ENCODE results near the gene OR10G3. TPM values are rescaled to one million over a fixed set of nuclear protein-coding genes. Genes with fewer than 3 reads are reported as not detected.
"Not testable (repeated sequence)": the region's sequence is repeated elsewhere in the genome, so short reads cannot be mapped to it uniquely, and the experiment has no call there.

OR10G3 gene, protein sequence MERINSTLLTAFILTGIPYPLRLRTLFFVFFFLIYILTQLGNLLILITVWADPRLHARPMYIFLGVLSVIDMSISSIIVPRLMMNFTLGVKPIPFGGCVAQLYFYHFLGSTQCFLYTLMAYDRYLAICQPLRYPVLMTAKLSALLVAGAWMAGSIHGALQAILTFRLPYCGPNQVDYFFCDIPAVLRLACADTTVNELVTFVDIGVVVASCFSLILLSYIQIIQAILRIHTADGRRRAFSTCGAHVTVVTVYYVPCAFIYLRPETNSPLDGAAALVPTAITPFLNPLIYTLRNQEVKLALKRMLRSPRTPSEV
- total RNA-seq: not detected

DNA sequence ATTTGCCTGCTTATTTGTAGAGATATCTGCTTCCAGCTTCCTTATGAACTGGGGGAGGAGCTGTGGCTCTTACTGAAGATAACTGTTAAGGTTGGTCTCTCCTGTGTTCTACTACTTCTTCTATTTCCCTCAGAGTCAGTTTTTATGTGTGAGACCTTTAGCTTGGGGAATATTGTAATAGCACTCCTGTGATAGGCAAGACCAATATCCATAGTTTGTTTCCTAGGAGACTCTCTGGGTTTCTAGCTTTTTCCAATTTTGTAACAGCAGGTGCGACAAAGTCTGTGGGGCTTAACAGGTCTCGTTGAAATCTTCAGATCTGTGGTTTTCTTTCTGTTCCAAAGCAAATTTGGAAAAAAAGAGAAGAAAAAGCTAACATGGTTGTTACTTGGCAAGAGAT is at the start of gene OR10G3:
Gene OR10G3 (minus strand): TSS at position 101 of the 400 bp plus-strand sequence. CDS start 9,332 bp downstream, outside the sequence.
- Histone ChIP-seq H3K27ac (no peak within 1 kb of the TSS), H3K9me3 (no peaks in the 10 kb centered on the region), H3K4me3 (no peak within 1 kb of the TSS), H3K36me3 (no peaks in the 10 kb centered on the region), H3K4me1 (no peaks in the 10 kb centered on the region), H3K27me3 (no peaks in the 10 kb centered on the region)
- DNase-seq (ENCODE audit: low spot score in 2 of 2): no peak
- TF ChIP-seq, protein P1, sequence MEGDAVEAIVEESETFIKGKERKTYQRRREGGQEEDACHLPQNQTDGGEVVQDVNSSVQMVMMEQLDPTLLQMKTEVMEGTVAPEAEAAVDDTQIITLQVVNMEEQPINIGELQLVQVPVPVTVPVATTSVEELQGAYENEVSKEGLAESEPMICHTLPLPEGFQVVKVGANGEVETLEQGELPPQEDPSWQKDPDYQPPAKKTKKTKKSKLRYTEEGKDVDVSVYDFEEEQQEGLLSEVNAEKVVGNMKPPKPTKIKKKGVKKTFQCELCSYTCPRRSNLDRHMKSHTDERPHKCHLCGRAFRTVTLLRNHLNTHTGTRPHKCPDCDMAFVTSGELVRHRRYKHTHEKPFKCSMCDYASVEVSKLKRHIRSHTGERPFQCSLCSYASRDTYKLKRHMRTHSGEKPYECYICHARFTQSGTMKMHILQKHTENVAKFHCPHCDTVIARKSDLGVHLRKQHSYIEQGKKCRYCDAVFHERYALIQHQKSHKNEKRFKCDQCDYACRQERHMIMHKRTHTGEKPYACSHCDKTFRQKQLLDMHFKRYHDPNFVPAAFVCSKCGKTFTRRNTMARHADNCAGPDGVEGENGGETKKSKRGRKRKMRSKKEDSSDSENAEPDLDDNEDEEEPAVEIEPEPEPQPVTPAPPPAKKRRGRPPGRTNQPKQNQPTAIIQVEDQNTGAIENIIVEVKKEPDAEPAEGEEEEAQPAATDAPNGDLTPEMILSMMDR (IDR thresholded peaks at IDR 0.05): no peak
- intact Hi-C loops (cut with DNase I): no loop called here

DNA sequence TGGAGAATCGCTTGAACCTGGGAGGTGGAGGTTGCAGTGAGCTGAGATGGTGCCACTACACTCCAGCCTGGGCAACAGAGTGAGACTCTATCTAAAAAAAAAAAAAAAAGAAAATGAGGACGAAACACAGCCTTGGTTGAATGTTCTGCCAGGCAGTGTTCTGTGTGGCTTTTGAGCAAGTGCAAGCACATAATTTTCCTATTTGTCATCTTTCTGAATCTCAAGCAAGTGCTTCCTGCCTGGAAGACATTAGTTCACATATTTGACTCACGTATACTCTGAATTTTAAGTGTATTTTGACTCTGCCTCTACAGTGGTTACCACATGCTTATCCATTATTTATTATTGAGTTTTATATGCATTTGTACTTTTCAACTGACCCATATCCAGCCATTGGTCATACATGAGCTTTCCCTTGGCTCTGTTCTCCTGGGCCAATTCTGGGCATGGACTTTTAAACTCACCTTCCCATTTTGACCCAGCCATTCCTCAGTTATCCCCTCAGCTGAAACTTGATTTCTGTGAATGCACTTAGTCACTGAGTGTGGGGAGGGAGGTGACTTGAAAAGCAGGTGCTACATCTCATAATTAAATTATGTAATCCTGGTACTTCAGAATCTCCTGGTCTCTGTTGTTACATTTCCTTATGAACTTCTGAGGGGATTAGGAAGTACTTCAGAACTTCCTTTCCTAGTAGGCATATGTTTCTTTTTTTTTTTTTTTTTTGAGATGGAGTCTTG is 46.8 kb upstream of the OR10G3 start:
- H3K36me3 ChIP-seq: no peaks in the 10 kb centered on the region
- H3K4me3 ChIP-seq: no peak overlapping the region
- no peaks in the 10 kb centered on the region for H3K9me3 ChIP-seq
- no peaks in the 10 kb centered on the region for H3K27me3 ChIP-seq
- no peaks in the 10 kb centered on the region for H3K4me1 ChIP-seq
- DNase-seq (ENCODE audit: low spot score in 2 of 2): no peak
- TF ChIP-seq, protein P1 (IDR thresholded peaks at IDR 0.05): no peak
- H3K27ac ChIP-seq: no peak overlapping the region
- intact Hi-C loops (cut with DNase I): no loop called here

DNA sequence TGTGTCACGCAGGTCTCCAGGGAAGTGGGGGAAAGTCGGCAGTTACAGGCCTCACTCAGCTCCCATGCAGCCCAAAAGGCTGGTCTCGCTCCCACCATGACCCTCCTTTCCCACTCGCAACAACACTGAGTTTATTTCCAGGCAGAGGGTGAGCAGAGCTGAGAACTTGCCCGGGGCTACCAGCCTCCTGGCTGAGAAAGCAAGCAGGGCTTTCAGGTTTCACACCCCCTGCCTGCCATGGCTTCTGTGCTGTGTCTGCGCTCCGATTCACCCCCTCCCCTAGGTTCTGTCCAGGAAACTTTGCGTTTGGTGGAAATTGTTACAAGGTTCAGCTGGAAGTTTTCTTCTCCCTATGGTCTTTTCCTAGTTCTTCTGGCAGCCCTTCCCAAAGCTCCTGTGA is 37.7 kb upstream of the OR10G3 start:
- intact Hi-C loops (cut with DNase I): no loop called here

DNA sequence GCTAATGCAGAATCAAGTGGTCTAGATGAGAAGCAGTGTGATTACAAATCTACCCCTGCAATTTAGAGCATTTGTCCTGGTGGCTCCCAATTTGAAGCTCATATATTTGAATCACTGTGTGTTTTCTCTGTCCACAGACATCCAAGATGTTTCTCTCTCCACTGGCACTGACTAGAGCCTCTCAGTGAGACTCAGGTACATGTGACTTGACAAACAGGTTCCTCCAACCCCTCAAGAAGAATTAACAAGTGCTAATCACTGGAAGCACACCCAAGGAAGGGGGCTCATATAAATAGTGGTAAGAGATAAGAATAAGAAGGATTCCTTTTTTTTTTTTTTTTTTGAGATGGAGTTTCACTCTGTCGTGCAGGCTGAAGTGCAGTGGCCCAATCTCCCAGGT is 34.4 kb upstream of the OR10G3 start:
- intact Hi-C loops (cut with DNase I): no loop called here
- no peaks in the 10 kb centered on the region for H3K4me1 ChIP-seq

More for the DNA sequence above, 37.7 kb upstream of the OR10G3 start:
- Histone ChIP-seq H3K27me3 (no peaks in the 10 kb centered on the region), H3K36me3 (no peaks in the 10 kb centered on the region), H3K4me3 (no peak overlapping the region), H3K27ac (no peak overlapping the region), H3K4me1 (no peaks in the 10 kb centered on the region), H3K9me3 (no peaks in the 10 kb centered on the region)
- TF ChIP-seq, protein P1 (IDR thresholded peaks at IDR 0.05): no peak
- DNase-seq (ENCODE audit: low spot score in 2 of 2): no peak

DNA sequence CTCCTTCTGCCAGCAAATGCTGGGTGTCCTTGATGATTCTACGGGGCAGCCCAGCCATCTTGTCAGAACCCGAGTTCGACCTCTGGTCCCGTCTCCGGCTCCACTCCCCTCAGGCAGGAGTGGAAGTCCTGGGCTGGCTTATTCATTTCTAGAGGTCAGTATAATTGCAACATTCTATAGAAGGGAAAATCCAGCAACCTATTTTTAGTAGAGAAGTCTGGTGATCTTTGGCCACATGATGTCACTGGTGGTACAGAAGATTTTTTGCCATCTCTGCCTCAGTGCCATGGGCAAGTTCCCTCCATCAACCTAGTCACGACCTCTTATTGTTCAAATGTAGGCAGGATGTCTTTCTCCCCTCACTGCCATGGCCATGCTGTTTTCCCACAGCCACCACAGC is 32.4 kb upstream of the OR10G3 start:
- H3K9me3 ChIP-seq: no peaks in the 10 kb centered on the region
- TF ChIP-seq, protein P1 (IDR thresholded peaks at IDR 0.05): no peak
- intact Hi-C loops (cut with DNase I): no loop called here
- H3K4me1 ChIP-seq: no peaks in the 10 kb centered on the region
- no peaks in the 10 kb centered on the region for H3K27me3 ChIP-seq
- DNase-seq (ENCODE audit: low spot score in 2 of 2): no peak
- H3K4me3 ChIP-seq: no peak overlapping the region
- H3K27ac ChIP-seq: no peak overlapping the region
- H3K36me3 ChIP-seq: no peaks in the 10 kb centered on the region

More for the DNA sequence above, 34.4 kb upstream of the OR10G3 start:
- DNase-seq (ENCODE audit: low spot score in 2 of 2): no peak
- Histone ChIP-seq H3K27ac (no peak overlapping the region), H3K4me3 (no peak overlapping the region), H3K36me3 (no peaks in the 10 kb centered on the region), H3K27me3 (no peaks in the 10 kb centered on the region), H3K9me3 (no peaks in the 10 kb centered on the region)
- TF ChIP-seq, protein P1 (IDR thresholded peaks at IDR 0.05): no peak

DNA sequence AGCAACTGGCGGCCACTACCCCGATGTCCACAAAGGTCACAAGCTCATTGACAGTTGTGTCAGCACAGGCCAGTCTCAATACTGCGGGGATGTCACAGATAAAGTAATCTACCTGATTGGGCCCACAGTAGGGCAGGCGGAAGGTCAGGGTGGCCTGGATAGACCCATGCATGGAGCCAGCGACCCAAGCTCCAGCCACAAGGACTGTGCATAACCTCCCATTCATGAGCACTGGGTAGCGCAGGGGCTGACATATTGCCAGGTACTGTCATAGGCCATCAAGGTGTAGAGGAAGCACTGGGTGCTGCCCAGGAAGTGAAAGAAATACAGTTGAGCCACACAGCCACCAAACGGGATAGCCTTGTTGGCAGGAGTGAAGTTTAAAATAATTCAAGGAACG is 22.3 kb upstream of the OR10G3 start:
- DNase-seq (ENCODE audit: low spot score in 2 of 2); H3K4me3 ChIP-seq; H3K9me3 ChIP-seq; H3K27me3 ChIP-seq; H3K4me1 ChIP-seq; H3K36me3 ChIP-seq; H3K27ac ChIP-seq; intact Hi-C loops (cut with DNase I): not testable (repeated sequence)

Measured in ascending aorta (tissue), 2 donors.